Stimulated activated effector memory CD8-positive, alpha-beta T cell treated with anti-CD3 and anti-CD28 coated beads, Interleukin-12 subunit alpha, Interleukin-12 subunit beta, amount 100 ng/mL, for 72 hours (primary cell): ENCODE measurements around the gene FOXK1.

Source experiments
- ATAC-seq: fragments of 150-1000 bp; cut with Tn5 transposase; 2 replicates; pipeline ENCODE4 v1.10.0; 2021
- DNase-seq, 2 donors: peaks; one replicate each; pipeline ENCODE4 v3.0.0; 2021 to 2022; ENCODE audit warnings: low spot score in 2 of 2
- H3K27ac Mint-ChIP-seq: one replicate; pipeline ENCODE4 v1.8.0; 2022; ENCODE audit warnings: mild to moderate bottlenecking, mixed read lengths
- H3K36me3 Mint-ChIP-seq: one replicate; pipeline ENCODE4 v1.8.0; 2022; ENCODE audit warnings: mild to moderate bottlenecking, mixed read lengths
- H3K4me1 Mint-ChIP-seq: one replicate; pipeline ENCODE4 v1.8.0; 2022; ENCODE audit warnings: mixed read lengths
- H3K4me3 Mint-ChIP-seq: one replicate; pipeline ENCODE4 v1.8.0; 2022; ENCODE audit warnings: mild to moderate bottlenecking, mixed read lengths
- H3K9me3 Mint-ChIP-seq: one replicate; pipeline ENCODE4 v1.8.0; 2022; ENCODE audit warnings: mixed read lengths

Gene FOXK1

GRCh38 chr7:4781366-4782069 is 99.4 kb downstream of the FOXK1 start:
- ATAC-seq, result no peak
- Mint-ChIP-seq H3K4me1 (peaks cover 17% of the 10 kb centered on the region), H3K27ac (no peak overlapping the region), H3K9me3 (no peaks in the 10 kb centered on the region), H3K4me3 (no peak overlapping the region), H3K36me3 (peaks cover 73% of the 10 kb centered on the region)
- no peak for DNase-seq

- Mint-ChIP-seq H3K27ac (no peak overlapping the region), H3K4me3 (no peak overlapping the region), H3K36me3 (peaks cover 80% of the 10 kb centered on the region), H3K9me3 (no peaks in the 10 kb centered on the region), H3K4me1 (peaks cover 10% of the 10 kb centered on the region)
- ATAC-seq, result no peak
- DNase-seq, result no peak
Measured at GRCh38 chr7:4782333-4783291, 100.5 kb downstream of the FOXK1 start.

- H3K27ac Mint-ChIP-seq, result no peak overlapping the region
- no peak for ATAC-seq
- H3K4me3 Mint-ChIP-seq, result no peak overlapping the region
- no peak for DNase-seq
- peaks cover 3% of the 10 kb centered on the region for H3K4me1 Mint-ChIP-seq
- no peaks in the 10 kb centered on the region for H3K9me3 Mint-ChIP-seq
- peaks cover 82% of the 10 kb centered on the region for H3K36me3 Mint-ChIP-seq
Measured at GRCh38 chr7:4783292-4783652, 101.2 kb downstream of the FOXK1 start.

GRCh38 chr7:4783762-4784351 is 101.8 kb downstream of the FOXK1 start:
- H3K4me3 Mint-ChIP-seq, result no peak overlapping the region
- H3K27ac Mint-ChIP-seq, result no peak overlapping the region
- H3K36me3 Mint-ChIP-seq, result peaks cover 85% of the 10 kb centered on the region
- DNase-seq (no peak), ATAC-seq (no peak)
- H3K9me3 Mint-ChIP-seq, result no peaks in the 10 kb centered on the region
- H3K4me1 Mint-ChIP-seq, result no peaks in the 10 kb centered on the region

GRCh38 chr7:4784799-4785198 is 102.7 kb downstream of the FOXK1 start:
- Mint-ChIP-seq H3K4me3 (no peak overlapping the region), H3K9me3 (no peaks in the 10 kb centered on the region), H3K27ac (no peak overlapping the region), H3K36me3 (peaks cover 87% of the 10 kb centered on the region), H3K4me1 (peaks cover under 1% of the 10 kb centered on the region)
- DNase-seq (no peak), ATAC-seq (no peak)

GRCh38 chr7:4785371-4785770 is 103.3 kb downstream of the FOXK1 start:
- no peak overlapping the region for H3K27ac Mint-ChIP-seq
- peaks cover 87% of the 10 kb centered on the region for H3K36me3 Mint-ChIP-seq
- H3K4me1 Mint-ChIP-seq, result peaks cover 5% of the 10 kb centered on the region
- H3K4me3 Mint-ChIP-seq, result no peak overlapping the region
- H3K9me3 Mint-ChIP-seq, result no peaks in the 10 kb centered on the region
- DNase-seq (no peak), ATAC-seq (no peak)

- ATAC-seq (no peak), DNase-seq (no peak)
- no peak overlapping the region for H3K27ac Mint-ChIP-seq
- no peaks in the 10 kb centered on the region for H3K9me3 Mint-ChIP-seq
- peaks cover 5% of the 10 kb centered on the region for H3K4me1 Mint-ChIP-seq
- peaks cover 86% of the 10 kb centered on the region for H3K36me3 Mint-ChIP-seq
- no peak overlapping the region for H3K4me3 Mint-ChIP-seq
Measured at GRCh38 chr7:4786015-4786414, 103.9 kb downstream of the FOXK1 start.

- no peaks in the 10 kb centered on the region for H3K9me3 Mint-ChIP-seq
- peaks cover 13% of the 10 kb centered on the region for H3K4me1 Mint-ChIP-seq
- DNase-seq (no peak), ATAC-seq (no peak)
- H3K4me3 Mint-ChIP-seq, result no peak overlapping the region
- no peak overlapping the region for H3K27ac Mint-ChIP-seq
- peaks cover 71% of the 10 kb centered on the region for H3K36me3 Mint-ChIP-seq
Measured at GRCh38 chr7:4787541-4787940, 105.4 kb downstream of the FOXK1 start.

- Mint-ChIP-seq H3K9me3 (no peaks in the 10 kb centered on the region), H3K27ac (no peak overlapping the region), H3K4me1 (peaks cover 13% of the 10 kb centered on the region), H3K4me3 (no peak overlapping the region), H3K36me3 (peaks cover 66% of the 10 kb centered on the region)
- DNase-seq, result no peak
- ATAC-seq, result no peak
Measured at GRCh38 chr7:4787947-4788626, 106.0 kb downstream of the FOXK1 start.

GRCh38 chr7:4788627-4789189 is 106.6 kb downstream of the FOXK1 start:
- H3K27ac Mint-ChIP-seq, result no peak overlapping the region
- DNase-seq (no peak), ATAC-seq (no peak)
- H3K4me3 Mint-ChIP-seq, result no peak overlapping the region
- H3K9me3 Mint-ChIP-seq, result no peaks in the 10 kb centered on the region
- H3K4me1 Mint-ChIP-seq, result peaks cover 13% of the 10 kb centered on the region
- peaks cover 64% of the 10 kb centered on the region for H3K36me3 Mint-ChIP-seq

- Mint-ChIP-seq H3K4me3 (no peak overlapping the region), H3K9me3 (no peaks in the 10 kb centered on the region), H3K4me1 (peaks cover 13% of the 10 kb centered on the region), H3K27ac (no peak overlapping the region), H3K36me3 (peaks cover 60% of the 10 kb centered on the region)
- no peak for DNase-seq
- ATAC-seq, result no peak
Measured at GRCh38 chr7:4789194-4790077, 107.3 kb downstream of the FOXK1 start.

GRCh38 chr7:4790078-4790465 is 108.0 kb downstream of the FOXK1 start:
- ATAC-seq (no peak), DNase-seq (no peak)
- Mint-ChIP-seq H3K4me3 (no peak overlapping the region), H3K36me3 (peaks cover 53% of the 10 kb centered on the region), H3K9me3 (no peaks in the 10 kb centered on the region), H3K4me1 (peaks cover 13% of the 10 kb centered on the region), H3K27ac (no peak overlapping the region)

- Mint-ChIP-seq H3K4me3 (no peak overlapping the region), H3K9me3 (no peaks in the 10 kb centered on the region), H3K4me1 (peaks cover 13% of the 10 kb centered on the region), H3K27ac (no peak overlapping the region), H3K36me3 (peaks cover 49% of the 10 kb centered on the region)
- ATAC-seq (no peak), DNase-seq (no peak)
Measured at GRCh38 chr7:4790516-4790991, 108.5 kb downstream of the FOXK1 start.

- no peak overlapping the region for H3K27ac Mint-ChIP-seq
- H3K4me3 Mint-ChIP-seq, result peak overlapping the region; percentile 37
- H3K36me3 Mint-ChIP-seq, result peaks cover 42% of the 10 kb centered on the region
Measured at GRCh38 chr7:4791101-4791737, 109.1 kb downstream of the FOXK1 start.

More at GRCh38 chr7:4791101-4791737, 109.1 kb downstream of the FOXK1 start:
- ATAC-seq (no peak), DNase-seq (no peak)
- peaks cover 13% of the 10 kb centered on the region for H3K4me1 Mint-ChIP-seq
- no peaks in the 10 kb centered on the region for H3K9me3 Mint-ChIP-seq
